ENCODE measurements around the gene ZPBP.

The ZPBP gene

GRCh38 chr7:50073093-50073492, 20.0 kb downstream of the ZPBP start (continued):
- TF ChIP-seq PATZ1 (CRISPR knock-in tag; IDR thresholded peaks at IDR 0.05; ENCODE audit: borderline replicate concordance), result no peak
- TF ChIP-seq ZNF70 (CRISPR knock-in tag; IDR thresholded peaks at IDR 0.05), result no peak
- no peak for TF ChIP-seq CREB5 (CRISPR knock-in tag; IDR thresholded peaks at IDR 0.05; ENCODE audit: low read depth)
- no peak for TF ChIP-seq CSRNP3 (CRISPR knock-in tag; IDR thresholded peaks at IDR 0.05)
- TF ChIP-seq ZC3H10 (CRISPR knock-in tag; IDR thresholded peaks at IDR 0.05), result no peak

GRCh38 chr7:50069613-50070012, 23.4 kb downstream of the ZPBP start:
- peak; percentile 75 for ATAC-seq
- TF ChIP-seq CSDC2 (CRISPR knock-in tag; IDR thresholded peaks at IDR 0.05) (no peak), ZFP30 (CRISPR knock-in tag; IDR thresholded peaks at IDR 0.05) (no peak), TCF4 (CRISPR knock-in tag; IDR thresholded peaks at IDR 0.05; ENCODE audit: borderline replicate concordance) (no peak), ZC3H10 (CRISPR knock-in tag; IDR thresholded peaks at IDR 0.05) (no peak), ZNF8 (CRISPR knock-in tag; IDR thresholded peaks at IDR 0.05) (no peak), OSR1 (CRISPR knock-in tag; IDR thresholded peaks at IDR 0.05) (no peak), PATZ1 (CRISPR knock-in tag; IDR thresholded peaks at IDR 0.05; ENCODE audit: borderline replicate concordance) (no peak), ISL1 (CRISPR knock-in tag; IDR thresholded peaks at IDR 0.05) (no peak), SNAI2 (CRISPR knock-in tag; IDR thresholded peaks at IDR 0.05) (no peak), CSRNP3 (CRISPR knock-in tag; IDR thresholded peaks at IDR 0.05) (no peak), CREB5 (CRISPR knock-in tag; IDR thresholded peaks at IDR 0.05; ENCODE audit: low read depth) (no peak), TOX (CRISPR knock-in tag; IDR thresholded peaks at IDR 0.05; ENCODE audit: borderline replicate concordance) (no peak), POU6F1 (CRISPR knock-in tag; IDR thresholded peaks at IDR 0.05; ENCODE audit: borderline replicate concordance, low read depth) (no peak), BACH2 (CRISPR knock-in tag; IDR thresholded peaks at IDR 0.05; ENCODE audit: borderline replicate concordance) (no peak)

GRCh38 chr7:50068850-50069551, 24.0 kb downstream of the ZPBP start:
- ATAC-seq, result peak; percentile 73
- TF ChIP-seq ZFP3 (CRISPR knock-in tag; IDR thresholded peaks at IDR 0.05) (no peak), CSDC2 (CRISPR knock-in tag; IDR thresholded peaks at IDR 0.05) (no peak), ZNF565 (CRISPR knock-in tag; conservative IDR thresholded peaks at IDR 0.05; ENCODE audit: low read depth) (no peak), ESRRG (CRISPR knock-in tag; IDR thresholded peaks at IDR 0.05) (no peak), ARNTL (CRISPR knock-in tag; IDR thresholded peaks at IDR 0.05; ENCODE audit: borderline replicate concordance, low read depth) (no peak), PATZ1 (CRISPR knock-in tag; IDR thresholded peaks at IDR 0.05; ENCODE audit: borderline replicate concordance) (no peak), BACH2 (CRISPR knock-in tag; IDR thresholded peaks at IDR 0.05; ENCODE audit: borderline replicate concordance) (no peak), POU6F1 (CRISPR knock-in tag; IDR thresholded peaks at IDR 0.05; ENCODE audit: borderline replicate concordance, low read depth) (no peak), TCF4 (CRISPR knock-in tag; IDR thresholded peaks at IDR 0.05; ENCODE audit: borderline replicate concordance) (no peak), ZC3H10 (CRISPR knock-in tag; IDR thresholded peaks at IDR 0.05) (no peak)
